ENCODE results near the gene ZNF512B.

- no peak for TF ChIP-seq CTCF (IDR thresholded peaks at IDR 0.05)
- no peak for TF ChIP-seq POLR2A (IDR thresholded peaks at IDR 0.05)
Observed at GRCh38 chr20:64005394-64005793, 35.7 kb upstream of the ZNF512B start.
